HG03280 (cell line): Measurements from ENCODE around the gene NOL11.
"Not testable (repeated sequence)": the region's sequence is repeated elsewhere in the genome, so short reads cannot be mapped to it uniquely, and the experiment has no call there.

Experiments used
- ATAC-seq: cut with Tn5 transposase; IDR thresholded peaks from one replicate; pipeline ENCODE4 v1.9.1; 2021; ENCODE audit warnings: mild to moderate bottlenecking, moderate library complexity; ENCODE audit not compliant: unreplicated experiment

Gene NOL11

DNA sequence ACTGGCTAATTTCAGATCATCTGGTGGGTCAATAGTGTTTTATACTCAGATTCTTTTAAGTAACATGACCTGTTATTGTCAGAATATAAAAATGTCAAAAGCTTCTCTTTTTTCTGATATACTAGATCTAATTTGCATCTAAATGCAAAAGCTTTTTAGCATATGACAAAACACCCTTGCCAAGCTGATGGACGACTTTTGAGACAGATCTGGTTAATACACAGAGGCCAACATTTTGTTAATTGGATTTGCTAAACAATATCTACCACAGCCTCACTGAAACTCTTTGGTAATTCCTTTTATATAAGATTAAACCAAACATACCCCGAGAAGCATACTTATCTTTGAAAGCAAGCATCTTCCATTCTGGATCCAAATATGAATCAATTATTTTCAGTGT lies 10.3 kb upstream of the NOL11 start:
- ATAC-seq: no peak

- no peak for ATAC-seq
Observed at GRCh38 chr17:67708378-67708777, 9.4 kb upstream of the NOL11 start.

DNA sequence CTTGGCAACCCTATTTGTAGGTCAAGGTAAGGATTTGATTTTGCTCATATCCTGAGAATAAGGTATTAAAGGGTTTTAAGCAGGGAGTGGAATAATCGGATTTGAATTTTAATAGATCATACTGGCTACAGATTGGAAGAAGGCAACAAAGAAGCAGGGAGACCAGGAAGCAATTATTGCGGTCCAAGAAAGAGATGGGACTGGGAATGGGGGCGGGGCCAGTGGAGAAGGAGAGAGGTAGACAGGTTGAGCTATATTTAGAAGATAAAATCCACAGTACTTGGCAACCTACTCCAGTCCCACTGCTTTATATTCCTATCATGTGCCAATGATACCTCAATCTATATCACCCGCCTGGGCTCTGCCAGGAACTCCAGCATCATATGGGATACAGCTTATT lies 5.8 kb upstream of the NOL11 start:
- no peak for ATAC-seq

GRCh38 chr17:67712375-67712774 lies 5.4 kb upstream of the NOL11 start:
- no peak for ATAC-seq

- ATAC-seq: no peak
Observed at GRCh38 chr17:67713169-67713568, 4.6 kb upstream of the NOL11 start.

- ATAC-seq: no peak
Observed at GRCh38 chr17:67716405-67716798, 1.3 kb upstream of the NOL11 start.

- ATAC-seq: no peak
Observed at GRCh38 chr17:67717192-67717623, 528 bp upstream of the NOL11 start.

DNA sequence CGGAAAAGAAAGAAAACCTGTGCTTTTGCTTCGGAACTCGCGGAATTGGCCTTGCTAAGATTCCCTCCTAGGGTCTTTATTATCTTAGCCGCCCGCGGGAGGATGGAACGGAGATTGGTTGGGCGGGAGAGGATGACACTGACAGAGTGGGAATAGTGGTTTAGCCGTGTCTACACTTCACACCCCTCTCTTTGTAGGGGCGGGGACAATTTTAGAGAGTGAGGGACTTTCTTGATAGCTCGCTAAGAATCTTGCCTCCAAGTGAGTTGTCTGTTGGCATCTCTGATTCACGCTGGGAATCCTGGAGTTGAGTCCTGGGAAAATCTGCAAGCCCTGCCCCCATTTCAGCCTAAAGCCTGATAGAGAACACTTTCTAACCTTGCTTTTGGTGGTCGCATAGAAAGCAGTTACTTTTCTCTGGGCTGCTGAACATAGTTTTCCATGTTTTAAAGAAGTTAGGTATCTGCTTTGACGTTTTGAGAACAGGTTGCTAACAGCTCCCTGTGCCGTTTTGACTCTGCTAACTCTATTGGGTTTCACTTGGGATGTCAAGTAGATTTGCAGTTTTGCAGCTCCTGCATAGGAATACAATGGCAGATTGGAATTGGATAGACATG lies 697 bp downstream of the NOL11 start:
- no peak for ATAC-seq

- no peak for ATAC-seq
Observed at GRCh38 chr17:67725373-67725791, 7.6 kb downstream of the NOL11 start.

GRCh38 chr17:67725807-67726206 lies 8.1 kb downstream of the NOL11 start:
- ATAC-seq: no peak

DNA sequence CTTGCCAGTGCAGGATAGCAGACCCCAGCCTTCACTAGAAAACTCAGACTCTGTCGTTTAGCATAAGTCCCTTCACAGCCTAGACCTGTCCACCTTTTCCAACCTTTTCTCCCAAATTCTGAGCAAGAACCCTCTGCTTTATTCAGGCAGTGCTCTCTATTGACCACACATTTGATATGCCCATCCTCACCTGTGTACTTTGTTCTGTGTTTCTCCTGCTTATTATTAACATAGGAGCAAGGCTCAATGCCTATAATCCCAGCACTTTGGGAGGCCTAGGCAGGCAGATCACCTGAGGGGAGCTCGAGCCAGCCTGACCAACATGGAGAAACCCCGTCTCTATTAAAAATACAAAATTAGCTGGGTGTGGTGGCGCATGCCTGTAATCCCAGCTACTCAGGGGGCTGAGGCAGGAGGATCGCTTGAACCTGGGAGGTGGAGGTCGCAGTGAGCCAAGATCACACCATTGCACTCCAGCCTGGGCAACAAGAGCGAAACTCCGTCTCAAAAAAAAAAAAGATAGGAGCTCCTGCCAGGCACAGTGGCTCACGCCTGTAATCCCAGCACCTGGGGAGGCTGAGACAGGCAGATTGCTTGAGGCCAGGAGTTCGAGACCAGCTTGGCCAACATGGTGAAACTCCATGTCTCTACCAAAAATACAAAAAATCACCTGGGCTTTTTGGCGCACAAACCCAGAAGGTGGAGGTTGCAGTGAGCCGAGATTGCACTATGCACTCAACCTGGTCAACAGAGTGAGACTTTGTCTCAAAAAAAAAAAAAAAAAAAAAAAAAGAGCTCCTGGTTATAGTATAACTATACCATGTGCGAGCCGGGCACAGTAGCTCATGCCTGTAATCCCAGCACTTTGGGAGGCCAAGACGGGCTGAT lies 9.7 kb downstream of the NOL11 start:
- ATAC-seq: not testable (repeated sequence)

GRCh38 chr17:67729903-67730302 lies 12.2 kb downstream of the NOL11 start:
- ATAC-seq: no peak

DNA sequence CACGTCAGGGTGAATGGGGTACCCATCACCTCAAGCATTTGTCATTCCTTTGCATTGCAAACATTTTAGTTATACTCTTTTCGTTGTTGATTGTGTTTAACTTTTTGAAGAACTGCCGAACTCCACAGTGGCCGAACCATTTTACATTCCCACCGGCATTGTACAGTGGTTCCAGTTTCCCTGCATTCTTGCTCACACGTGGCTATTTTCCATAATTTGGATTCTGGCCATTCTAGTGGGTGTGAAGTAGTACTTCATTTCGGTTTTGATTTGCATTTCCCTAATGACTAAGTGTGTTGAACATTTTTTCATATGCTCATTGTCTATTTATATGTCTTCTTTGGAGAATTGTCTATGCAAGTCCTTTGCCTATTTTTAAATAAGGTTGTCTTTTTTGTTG lies 13.0 kb downstream of the NOL11 start:
- no peak for ATAC-seq

DNA sequence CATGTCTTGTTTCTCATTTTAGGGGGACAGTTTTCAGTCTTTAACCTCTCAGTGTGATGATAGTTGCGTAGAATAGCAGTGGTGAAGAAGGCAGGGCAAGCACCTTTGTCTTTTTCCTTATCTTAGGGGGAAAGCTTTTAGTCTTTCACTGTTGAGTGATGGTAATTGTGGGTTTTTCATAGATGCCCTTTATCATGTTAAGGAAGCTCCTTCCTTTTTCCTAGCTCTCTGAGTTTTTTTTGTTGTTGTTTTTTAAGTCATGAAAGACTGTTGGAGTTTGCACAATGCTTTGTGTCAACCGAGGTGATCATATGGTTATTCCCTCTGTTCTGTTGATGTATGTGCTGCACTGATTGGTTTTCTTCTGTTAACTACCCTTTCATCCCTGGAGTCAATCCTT lies 15.7 kb downstream of the NOL11 start:
- no peak for ATAC-seq

DNA sequence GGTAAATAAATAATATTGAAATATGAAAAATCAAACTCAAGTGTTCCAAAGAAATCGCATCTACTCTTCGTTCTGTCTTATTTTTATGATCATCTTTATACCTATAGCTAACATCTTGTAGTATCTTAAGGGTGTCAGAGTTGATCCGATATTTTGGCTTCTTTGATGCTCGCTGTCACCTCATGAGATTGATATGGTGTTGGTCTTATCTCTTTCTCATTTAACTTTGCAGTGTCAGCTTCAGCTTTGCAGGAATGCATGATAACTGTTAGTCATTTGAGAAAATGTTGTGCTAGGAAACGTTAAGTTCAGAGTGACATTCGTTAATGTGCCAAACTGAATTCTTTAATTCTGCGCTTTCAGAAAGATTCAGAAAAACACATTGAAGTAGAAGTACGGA lies 19.4 kb downstream of the NOL11 start:
- no peak for ATAC-seq

GRCh38 chr17:67742025-67742424 lies 24.3 kb downstream of the NOL11 start:
- no peak for ATAC-seq

GRCh38 chr17:67746704-67747571 lies 29.2 kb downstream of the NOL11 start:
- no peak for ATAC-seq

- no peak for ATAC-seq
Observed at GRCh38 chr17:67747681-67748235, 30.0 kb downstream of the NOL11 start.

GRCh38 chr17:67750067-67750466 lies 32.3 kb downstream of the NOL11 start:
- no peak for ATAC-seq

GRCh38 chr17:67751101-67752074 lies 33.7 kb downstream of the NOL11 start:
- no peak for ATAC-seq
